B cell (primary cell): ENCODE measurements around the gene TAGLN2. TPM values are rescaled to one million over a fixed set of nuclear protein-coding genes. Genes with fewer than 3 reads are reported as not detected.

Experiments used
- ATAC-seq: fragments of 200-7000 bp; cut with Tn5 transposase; one replicate; pipeline ENCODE4 v1.10.0; 2021; ENCODE audit warnings: low read depth, mild to moderate bottlenecking, moderate number of reproducible peaks, moderate library complexity
- CTCF ChIA-PET: fragments of 350-600 bp; sonication (Branson Sonifier 250); formaldehyde crosslinking; loops from one replicate; lab custom pipeline; 2021; ENCODE audit warnings: antibody characterized with exemption, inconsistent platforms; lab: Charles Lee
- POLR2A ChIA-PET: fragments of 350-600 bp; sonication (Branson Sonifier 250); formaldehyde crosslinking; loops from one replicate; lab custom pipeline; 2021; ENCODE audit warnings: antibody characterized with exemption; lab: Charles Lee
- DNase-seq: peaks from one replicate; pipeline ENCODE4 v3.0.0; 2013
- H2AFZ ChIP-seq: 2 replicates; pipeline ENCODE4 v1.6.1; 2012; ENCODE audit warnings: mild to moderate bottlenecking, low read depth, low read length; ENCODE audit not compliant: insufficient read depth, poor library complexity, severe bottlenecking
- H3K27ac ChIP-seq, 2 donors: 1 replicate in 1 of 2; 2 replicates in 1 of 2; pipeline ENCODE4 v1.5.1; 2012 to 2013; ENCODE audit warnings: low read length in 2 of 2, mild to moderate bottlenecking in 2 of 2, moderate library complexity in 1 of 2
- H3K27me3 ChIP-seq, 4 experiments: fragments of 200-600 bp in 1 of 4; sonication (generic) in 1 of 4; replicated peaks in 1 of 4; 1 replicate in 2 of 4; 2 replicates in 2 of 4; pipeline versions ENCODE4 v1.6.1 to v1.7.0; 2013 to 2016; ENCODE audit warnings: low read length in 3 of 4, mild to moderate bottlenecking in 2 of 4, mixed read lengths in 1 of 4, moderate library complexity in 1 of 4; ENCODE audit not compliant: insufficient read depth in 4 of 4, control insufficient read depth in 3 of 4; ENCODE audit errors: control extremely low read depth in 1 of 4
- H3K36me3 ChIP-seq, 2 experiments: replicated peaks in 1 of 2; 1 replicate in 1 of 2; 2 replicates in 1 of 2; pipeline versions ENCODE4 v1.6.1 to v1.7.1; 2013; ENCODE audit warnings: low read length in 1 of 2; ENCODE audit not compliant: insufficient read depth in 2 of 2, control insufficient read depth in 1 of 2; ENCODE audit errors: control extremely low read depth in 1 of 2, extremely low read depth in 1 of 2
- H3K4me1 ChIP-seq, 2 donors: fragments of 200-600 bp in 1 of 2; sonication (generic) in 1 of 2; 1 replicate in 1 of 2; 2 replicates in 1 of 2; pipeline versions ENCODE4 v1.5.1 to v1.6.1; 2013 to 2017; ENCODE audit warnings: low read length in 2 of 2; ENCODE audit not compliant: control insufficient read depth in 2 of 2, insufficient read depth in 2 of 2
- H3K4me2 ChIP-seq: replicated peaks from 2 replicates; pipeline ENCODE3; 2012; ENCODE audit warnings: mild to moderate bottlenecking, low read depth, low read length; ENCODE audit not compliant: poor library complexity, severe bottlenecking
- H3K4me3 ChIP-seq, 5 experiments: fragments of 200-600 bp in 1 of 5; sonication (generic) in 1 of 5; 1 replicate in 3 of 5; 2 replicates in 2 of 5; pipeline versions ENCODE4 v1.5.1 to v1.7.0; 2011 to 2016; ENCODE audit warnings: low read length in 4 of 5, mild to moderate bottlenecking in 4 of 5, low read depth in 2 of 5, control low read depth in 1 of 5, moderate library complexity in 1 of 5; ENCODE audit not compliant: insufficient read depth in 1 of 5; ENCODE audit errors: control extremely low read depth in 1 of 5, extremely low read depth in 1 of 5
- H3K79me2 ChIP-seq: fragments of 200-600 bp; sonication (generic); one replicate; pipeline ENCODE4 v1.6.0; 2016; ENCODE audit warnings: low read length; ENCODE audit not compliant: control insufficient read depth, insufficient read depth
- H3K9ac ChIP-seq: fragments of 200-600 bp; sonication (generic); 2 replicates; pipeline ENCODE4 v1.6.1; 2017; ENCODE audit warnings: mild to moderate bottlenecking, low read length, moderate library complexity
- H3K9me3 ChIP-seq, 3 donors: one replicate each; pipeline versions ENCODE4 v1.6.1 to v1.7.1; 2013; ENCODE audit warnings: low read length in 2 of 3; ENCODE audit not compliant: control insufficient read depth in 2 of 3, insufficient read depth in 1 of 3; ENCODE audit errors: control extremely low read depth in 1 of 3
- H4K20me1 ChIP-seq: 2 replicates; pipeline ENCODE4 v1.6.0; 2012; ENCODE audit warnings: mild to moderate bottlenecking, low read length; ENCODE audit not compliant: insufficient read depth, control insufficient read depth, poor library complexity, severe bottlenecking
- H3K27ac Mint-ChIP-seq: one replicate; pipeline ENCODE4 v1.8.0; 2021; ENCODE audit warnings: mixed read lengths
- H3K27me3 Mint-ChIP-seq: one replicate; pipeline ENCODE4 v1.8.0; 2021; ENCODE audit warnings: mixed read lengths
- H3K4me1 Mint-ChIP-seq: one replicate; pipeline ENCODE4 v1.8.0; 2021; ENCODE audit warnings: mixed read lengths
- H3K4me3 Mint-ChIP-seq: one replicate; pipeline ENCODE4 v1.8.0; 2021; ENCODE audit warnings: mixed read lengths
- H3K9me3 Mint-ChIP-seq: one replicate; pipeline ENCODE4 v1.8.0; 2022; ENCODE audit warnings: mixed read lengths; ENCODE audit not compliant: insufficient read depth
- CTCF ChIP-seq: fragments of 200-600 bp; IDR thresholded peaks from one replicate; pipeline ENCODE4 v1.8.0; 2022; ENCODE audit warnings: antibody characterized with exemption, mild to moderate bottlenecking
- EZH2 ChIP-seq: IDR thresholded peaks from 2 replicates; pipeline ENCODE4 v1.6.1; 2012; ENCODE audit warnings: borderline replicate concordance, low read depth, mild to moderate bottlenecking, moderate library complexity, low read length; ENCODE audit not compliant: insufficient read depth, poor library complexity, severe bottlenecking
- WGBS: methylation state at CpG from one replicate; pipeline ENCODE4 v1.1.5; 2013; ENCODE audit warnings: missing lambda C conversion rate; ENCODE audit not compliant: insufficient coverage; 5-methylcytosine and 5-hydroxymethylcytosine counted together
- intact Hi-C: fragments of 100-400 bp; cut with micrococcal nuclease; formaldehyde crosslinking; loops from one replicate; pipeline ENCODE4 v1.10.0; 2022
- polyA plus RNA-seq: library from polyadenylated mRNA; depleted of rRNA; stranded (reverse); fragments of >200 nt; gene quantifications from 2 replicates; pipeline ENCODE4 v1.2.3, GENCODE V29; 2012
- total RNA-seq, 2 donors: library from RNA; stranded (reverse); fragments of 120-200 nt in 1 of 2; gene quantifications; 1 replicate in 1 of 2; 2 replicates in 1 of 2; pipeline versions ENCODE4 v1.2.3 to v1.2.4, GENCODE V29; 2013 to 2022

Gene TAGLN2
- total and polyA plus RNA-seq, 2 donors (not counting 1 experiment from before 2014, with no cell fraction given): 342 to 721 TPM

GRCh38 chr1:159944623-159945455 is 19.5 kb upstream of the TAGLN2 start:
- WGBS: 52% methylated on average over 11 of the region's 11 CpGs
- Histone ChIP-seq H4K20me1 (no peaks in the 10 kb centered on the region), H3K4me3 (peak overlapping the region in 4 of 5 experiments; percentile 8 to 46 (median 42)), H3K27me3 (peaks cover 0 to 34% (median 18%) of the 10 kb centered on the region in 4 experiments), H3K9me3 (no peaks in the 10 kb centered on the region), H3K4me2 (peak overlapping the region; percentile 91), H3K79me2 (no peaks in the 10 kb centered on the region), H2AFZ (peak overlapping the region; percentile 55), H3K9ac (peak overlapping the region; percentile 52), H3K36me3 (no peaks in the 10 kb centered on the region), H3K27ac (no peak overlapping the region), H3K4me1 (peaks cover 21 to 22% of the 10 kb centered on the region in 2 donors)
- no peak for ATAC-seq
- peak overlapping the region; percentile 60 for H3K4me3 Mint-ChIP-seq
- no peaks in the 10 kb centered on the region for H3K9me3 Mint-ChIP-seq
- CTCF ChIA-PET: interaction anchor here (0.8 to 4.5 kb wide), 9 partner anchors 11 to 145 kb away, joined by 3 to 34 read pairs (median 4); partner anchors contain the start of gene FCRL6
- peaks cover 36% of the 10 kb centered on the region for H3K27me3 Mint-ChIP-seq
- TF ChIP-seq EZH2 (no peak), CTCF (no peak)
- H3K4me1 Mint-ChIP-seq: peaks cover 20% of the 10 kb centered on the region
- DNase-seq: no peak
- POLR2A ChIA-PET: interaction anchor here (0.9 kb wide), 1 partner anchor 20 kb away, joined by 3 read pairs; the partner anchor contains the start of gene TAGLN2
- no peak overlapping the region for H3K27ac Mint-ChIP-seq
- intact Hi-C loops: loop anchor here (1.0 kb wide), 3 partner anchors 9 to 165 kb away; partner anchors contain the start of gene DUSP23
